GM20431 (cell line): ENCODE measurements around the gene SH2D3A.

Source experiments
- in situ Hi-C: fragments of 300-500 bp; cut with MseI, MboI; formaldehyde crosslinking; loops from one replicate; pipeline ENCODE4 v1.15.0; 2020; ENCODE audit warnings: low sequenced_read_pairs; ENCODE audit not compliant: unreplicated experiment

SH2D3A gene

DNA sequence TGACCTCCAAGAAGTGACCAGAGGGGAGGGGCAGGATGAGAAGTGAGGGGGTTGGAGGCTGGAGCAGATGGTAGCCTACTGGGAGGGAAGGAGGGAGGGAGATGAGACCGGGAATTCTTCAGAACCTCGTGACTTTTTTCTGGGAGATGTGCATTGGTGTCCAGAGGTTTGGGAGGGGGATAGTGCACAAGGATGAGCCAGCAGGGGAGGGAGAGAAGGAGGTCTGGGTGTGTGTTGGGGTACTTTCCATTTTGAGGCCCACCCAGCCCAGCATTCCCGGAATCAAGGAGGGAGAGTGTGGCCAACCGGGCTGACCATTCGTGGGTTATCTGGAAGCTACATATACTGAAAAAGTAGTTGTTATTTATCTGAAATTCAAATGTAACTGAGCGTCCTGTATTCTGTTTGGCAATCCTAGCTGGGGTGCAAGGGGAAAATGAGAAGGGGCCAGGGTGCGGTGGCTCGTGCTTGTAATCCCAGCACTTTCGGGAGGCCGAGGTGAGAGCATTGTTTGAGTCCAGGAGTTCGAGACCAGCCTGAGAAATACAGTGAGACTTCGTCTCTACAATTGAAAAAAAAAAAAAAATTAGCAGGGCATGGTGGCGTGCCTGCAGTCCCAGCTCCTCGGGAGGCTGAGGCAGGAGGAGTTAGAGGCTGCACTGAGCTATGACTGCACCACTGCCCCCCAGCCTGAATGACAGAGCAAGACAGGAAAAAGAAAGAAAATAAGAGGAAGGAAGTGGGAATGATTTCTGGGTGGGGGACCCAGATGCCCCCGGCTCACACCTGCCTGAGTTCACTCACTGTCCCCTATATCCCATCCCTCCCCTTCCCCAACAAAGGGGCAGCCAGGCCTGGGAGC is 42.4 kb downstream of the SH2D3A start:
- in situ Hi-C loops = no loop called here

DNA sequence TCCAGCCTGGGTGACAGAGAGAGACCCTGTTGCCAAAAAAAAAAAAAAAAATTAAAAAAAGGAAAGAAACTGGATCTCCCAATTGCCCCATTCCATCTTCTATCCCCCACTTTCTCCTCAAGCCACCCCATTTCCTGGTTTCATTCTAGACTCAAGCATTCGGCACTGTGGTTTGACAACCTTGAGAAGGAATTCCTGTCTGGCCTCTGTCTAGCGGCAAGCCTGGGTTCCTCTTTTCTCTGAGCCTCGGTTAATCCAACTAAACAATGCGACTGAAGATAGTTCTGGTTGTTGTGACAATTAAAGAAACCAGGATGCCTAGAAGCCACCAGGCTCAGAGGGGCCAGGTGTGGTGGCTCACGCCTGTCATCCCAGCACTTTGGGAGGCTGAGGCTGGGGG is 43.5 kb downstream of the SH2D3A start:
- in situ Hi-C loops = no loop called here

DNA sequence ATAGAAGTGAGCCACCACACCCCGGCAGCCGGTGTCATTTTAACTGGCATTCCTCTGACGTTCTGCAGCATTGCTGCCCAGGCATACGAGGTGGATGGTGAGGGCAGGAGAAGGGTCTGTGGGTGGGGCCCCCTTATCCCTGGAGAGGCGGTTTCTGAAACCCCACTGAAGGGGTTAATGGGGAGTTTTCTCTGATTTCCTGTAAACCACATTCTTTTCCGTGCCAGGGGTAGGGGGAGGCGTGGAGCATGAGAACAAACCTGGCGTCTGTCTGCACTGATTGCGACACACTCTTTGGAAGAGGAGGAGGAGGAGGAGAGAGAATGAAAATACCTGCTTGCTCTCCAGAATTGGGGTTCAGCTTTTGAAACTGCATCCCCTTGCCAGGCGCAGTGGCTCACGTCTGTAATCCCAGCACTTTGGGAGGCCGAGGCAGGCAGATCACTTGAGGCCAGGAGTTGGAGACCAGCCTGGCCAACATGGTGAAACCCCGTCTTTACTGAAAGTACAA is 44.1 kb downstream of the SH2D3A start:
- in situ Hi-C loops = no loop called here

DNA sequence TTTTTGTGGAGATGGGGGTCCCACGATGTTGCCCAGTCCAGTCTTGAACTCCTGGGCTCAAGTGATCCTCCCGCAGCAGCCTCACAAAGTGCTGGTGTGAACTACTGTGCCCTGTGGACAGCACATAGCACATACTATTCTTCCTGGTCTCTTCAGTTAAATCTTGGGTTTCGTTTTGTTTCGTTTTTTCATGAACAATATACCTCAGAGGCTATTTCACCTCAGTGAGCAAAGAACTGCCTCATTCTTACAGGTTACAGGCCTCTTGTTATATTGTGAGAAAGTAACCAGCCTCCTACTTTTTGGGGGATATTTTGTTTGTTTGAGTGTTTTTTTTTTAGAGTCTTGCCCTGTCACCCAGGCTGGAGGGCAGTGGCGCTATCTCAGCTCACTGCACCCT is 45.5 kb downstream of the SH2D3A start:
- in situ Hi-C loops = no loop called here

- in situ Hi-C loops = no loop called here
Measured at GRCh38 chr19:6721138-6721474, 46.1 kb downstream of the SH2D3A start.

- in situ Hi-C loops = no loop called here
Measured at GRCh38 chr19:6720369-6721137, 46.7 kb downstream of the SH2D3A start, which contains the start of gene C3. C3 (minus strand) TSS chr19:6720650; CDS start chr19:6720589, 61 bp downstream.

GRCh38 chr19:6719992-6720368 is 47.3 kb downstream of the SH2D3A start:
- in situ Hi-C loops = no loop called here

DNA sequence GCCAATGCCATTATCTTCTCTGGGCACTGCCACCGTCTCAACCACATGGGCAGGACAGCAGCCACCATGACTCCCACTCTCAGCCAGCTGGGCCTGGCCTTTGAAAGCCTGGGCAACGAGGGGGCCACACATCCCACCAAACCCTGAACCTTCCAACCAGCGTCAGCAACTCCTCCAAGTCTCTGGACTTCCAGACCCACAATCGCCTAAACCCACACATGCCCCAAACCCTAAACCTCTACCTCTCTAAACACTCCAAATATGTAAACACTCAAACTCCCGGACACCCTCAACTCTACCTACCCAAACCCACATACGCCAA is 47.7 kb downstream of the SH2D3A start:
- in situ Hi-C loops = no loop called here

GRCh38 chr19:6718741-6719539 is 48.3 kb downstream of the SH2D3A start:
- in situ Hi-C loops = no loop called here

GRCh38 chr19:6718111-6718740 is 49.0 kb downstream of the SH2D3A start:
- in situ Hi-C loops = no loop called here

DNA sequence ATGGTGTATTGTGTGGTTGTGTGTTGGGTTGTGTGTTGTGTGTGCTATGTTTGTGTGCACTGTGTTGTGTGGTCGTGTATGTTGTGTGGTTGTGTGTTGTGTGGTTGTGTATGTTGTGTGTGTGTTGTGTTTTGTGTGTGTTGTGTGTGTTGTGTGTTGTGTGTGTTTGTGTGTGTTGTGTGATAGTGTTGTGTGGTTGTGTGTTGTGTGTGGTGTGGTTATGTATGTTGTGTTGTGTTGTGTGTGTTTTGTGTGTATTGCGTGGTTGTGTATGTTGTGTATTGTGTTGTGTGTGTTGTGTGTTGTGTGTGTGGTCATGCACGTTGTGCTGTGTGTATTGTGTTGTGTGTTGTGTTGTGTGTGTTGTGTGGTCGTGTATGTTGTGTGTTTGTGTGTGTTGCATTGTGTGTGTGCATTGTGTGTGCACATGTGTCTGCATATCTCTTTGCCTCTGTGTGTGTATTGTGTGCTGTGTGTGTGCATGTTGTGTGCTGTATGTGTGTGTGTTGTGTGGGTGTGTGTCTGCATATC is 49.7 kb downstream of the SH2D3A start:
- in situ Hi-C loops = no loop called here

- in situ Hi-C loops = no loop called here
Measured at GRCh38 chr19:6717036-6717435, 50.2 kb downstream of the SH2D3A start.

GRCh38 chr19:6716610-6716970 is 50.6 kb downstream of the SH2D3A start:
- in situ Hi-C loops = no loop called here

GRCh38 chr19:6714749-6715555 is 52.3 kb downstream of the SH2D3A start:
- in situ Hi-C loops = no loop called here

DNA sequence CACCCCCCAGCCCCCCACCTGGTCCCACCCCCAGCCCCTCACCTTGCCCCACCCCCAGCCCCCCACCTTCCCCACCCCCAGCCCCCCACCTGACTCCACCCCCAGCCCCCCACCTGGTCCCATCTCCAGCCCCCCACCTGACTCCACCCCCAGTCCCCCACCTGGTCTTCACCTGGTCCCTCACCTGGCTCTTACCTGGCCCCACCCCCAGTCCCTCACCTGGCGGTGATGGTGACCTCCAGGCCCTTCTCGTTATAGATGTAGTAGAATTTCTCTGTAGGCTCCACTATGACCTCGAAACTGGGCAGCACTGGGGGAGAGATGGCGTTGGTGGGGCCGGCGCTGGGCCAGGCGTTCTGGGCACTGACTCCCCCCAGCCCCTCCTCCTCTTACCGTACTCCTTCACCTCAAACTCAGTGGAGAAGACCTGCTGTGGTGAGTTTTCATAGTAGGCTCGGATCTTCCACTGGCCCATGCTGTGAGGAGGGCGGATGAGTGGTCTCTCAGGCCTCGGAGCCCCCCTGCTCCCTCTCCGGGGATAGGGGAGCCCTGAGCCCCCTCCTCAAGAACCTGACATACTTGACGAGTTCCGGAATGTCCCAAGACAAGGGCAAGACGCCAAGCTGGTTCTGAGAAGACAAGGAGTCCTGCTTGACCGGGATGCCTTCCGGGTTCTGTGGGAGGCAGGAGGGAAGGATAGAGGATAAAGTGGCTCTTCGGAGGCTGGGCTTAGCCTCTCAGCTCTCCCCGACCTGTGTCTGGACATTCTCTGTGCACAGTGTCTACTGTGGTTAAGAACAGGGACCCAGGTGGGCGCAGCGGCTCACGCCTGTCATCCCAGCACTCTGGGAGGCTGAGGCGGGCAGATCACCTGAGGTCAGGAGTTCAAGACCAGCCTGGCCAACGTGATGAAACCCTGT is 53.2 kb downstream of the SH2D3A start:
- in situ Hi-C loops = no loop called here

- in situ Hi-C loops = no loop called here
Measured at GRCh38 chr19:6712692-6713670, 54.3 kb downstream of the SH2D3A start.

GRCh38 chr19:6712231-6712630 is 55.0 kb downstream of the SH2D3A start:
- in situ Hi-C loops = no loop called here
